Neural progenitor cell (in vitro differentiated cells): ENCODE data around the gene AMY1B. TPM values are rescaled to one million over a fixed set of nuclear protein-coding genes. Genes with fewer than 3 reads are reported as not detected.
"Not testable (repeated sequence)": the region's sequence is repeated elsewhere in the genome, so short reads cannot be mapped to it uniquely, and the experiment has no call there.

ENCODE experiments used
- DNase-seq: peaks from one replicate; pipeline ENCODE4 v3.0.0-alpha.2; 2016; ENCODE audit warnings: low spot score
- H2AFZ ChIP-seq: fragments of 200-600 bp; sonication (generic); replicated peaks from 2 replicates; pipeline ENCODE4 v1.6.1; 2016; ENCODE audit warnings: antibody characterized with exemption
- H3F3A ChIP-seq: fragments of 200-600 bp; sonication (generic); 2 replicates; pipeline ENCODE4 v1.6.1; 2016; ENCODE audit warnings: antibody characterized with exemption, low read depth
- H3K27ac ChIP-seq: fragments of 200-600 bp; sonication (generic); 2 replicates; pipeline ENCODE4 v1.5.1; 2016; ENCODE audit warnings: mild to moderate bottlenecking
- H3K27me3 ChIP-seq: fragments of 200-600 bp; sonication (generic); 2 replicates; pipeline ENCODE4 v1.6.1; 2016; ENCODE audit warnings: mild to moderate bottlenecking, moderate library complexity
- H3K36me3 ChIP-seq: fragments of 200-600 bp; sonication (generic); 2 replicates; pipeline ENCODE4 v1.5.1; 2016
- H3K4me1 ChIP-seq: fragments of 200-600 bp; sonication (generic); 2 replicates; pipeline ENCODE4 v1.6.1; 2016; ENCODE audit warnings: mixed run types
- H3K4me2 ChIP-seq: fragments of 200-600 bp; sonication (generic); 2 replicates; pipeline ENCODE4 v1.6.1; 2016
- H3K4me3 ChIP-seq: fragments of 200-600 bp; sonication (generic); 2 replicates; pipeline ENCODE4 v1.5.1; 2016
- H3K79me2 ChIP-seq: fragments of 200-600 bp; sonication (generic); 2 replicates; pipeline ENCODE4 v1.6.1; 2016; ENCODE audit warnings: low read depth
- H3K9ac ChIP-seq: fragments of 200-600 bp; sonication (generic); 2 replicates; pipeline ENCODE4 v1.6.1; 2016
- H3K9me3 ChIP-seq: fragments of 200-600 bp; sonication (generic); 2 replicates; pipeline ENCODE4 v1.5.1; 2016; ENCODE audit warnings: low read depth
- H4K20me1 ChIP-seq: fragments of 200-600 bp; sonication (generic); 2 replicates; pipeline ENCODE4 v1.6.1; 2016; ENCODE audit warnings: low read depth
- H3K27ac Mint-ChIP-seq: 3 replicates; pipeline ENCODE4 v1.8.0; 2021; ENCODE audit warnings: mixed read lengths
- H3K27me3 Mint-ChIP-seq: 2 replicates; pipeline ENCODE4 v1.8.0; 2022; ENCODE audit warnings: low read depth, mild to moderate bottlenecking, inconsistent platforms, moderate library complexity, mixed read lengths; ENCODE audit not compliant: insufficient read depth
- H3K36me3 Mint-ChIP-seq: 3 replicates; pipeline ENCODE4 v1.8.0; 2021; ENCODE audit warnings: mixed read lengths
- H3K4me1 Mint-ChIP-seq: 3 replicates; pipeline ENCODE4 v1.8.0; 2021; ENCODE audit warnings: mixed read lengths
- H3K4me3 Mint-ChIP-seq: 3 replicates; pipeline ENCODE4 v1.8.0; 2021; ENCODE audit warnings: mild to moderate bottlenecking, moderate library complexity, mixed read lengths
- H3K9me3 Mint-ChIP-seq: 3 replicates; pipeline ENCODE4 v1.8.0; 2020; ENCODE audit warnings: mixed read lengths
- small RNA-seq: library from RNA; depleted of rRNA; stranded (forward); fragments of <200 nt; gene quantifications from one replicate; pipeline ENCODE3, GENCODE V24; 2015
- total RNA-seq: library from RNA; depleted of rRNA; stranded (reverse); fragments of >200 nt; gene quantifications from 2 replicates; pipeline ENCODE4 v1.2.3, GENCODE V29; 2015; ENCODE audit warnings: low replicate concordance

AMY1B gene
- total RNA-seq, 1 donor from 2014 or later: not detected

GRCh38 chr1:103643908-103644307 lies 52.1 kb downstream of the AMY1B start:
- not testable (repeated sequence) for H3K4me1 Mint-ChIP-seq, H3K4me3 Mint-ChIP-seq, H3K79me2 ChIP-seq, H3K4me1 ChIP-seq, H3K36me3 ChIP-seq, H3K9ac ChIP-seq, H3K27ac ChIP-seq, H3K9me3 Mint-ChIP-seq, DNase-seq, H3K4me3 ChIP-seq, H3K27me3 Mint-ChIP-seq, H3K36me3 Mint-ChIP-seq, H3K27ac Mint-ChIP-seq, H2AFZ ChIP-seq, H3K4me2 ChIP-seq, H3K9me3 ChIP-seq, H3F3A ChIP-seq, H3K27me3 ChIP-seq, H4K20me1 ChIP-seq

GRCh38 chr1:103641194-103641593 lies 54.8 kb downstream of the AMY1B start:
- not testable (repeated sequence) for H4K20me1 ChIP-seq

More at GRCh38 chr1:103641194-103641593, 54.8 kb downstream of the AMY1B start:
- H3F3A ChIP-seq, H3K27me3 Mint-ChIP-seq, DNase-seq, H3K9me3 Mint-ChIP-seq, H3K27ac ChIP-seq, H3K27me3 ChIP-seq, H2AFZ ChIP-seq, H3K27ac Mint-ChIP-seq, H3K4me3 ChIP-seq, H3K36me3 Mint-ChIP-seq, H3K4me3 Mint-ChIP-seq, H3K4me1 Mint-ChIP-seq, H3K79me2 ChIP-seq, H3K36me3 ChIP-seq, H3K4me2 ChIP-seq, H3K9ac ChIP-seq, H3K4me1 ChIP-seq, H3K9me3 ChIP-seq: not testable (repeated sequence)

Small RNA genes lying within 50 kb of the gene (small RNA-seq; reads per million reads assigned to genes)
- gene AC105272.1: not detected

Other genes starting within 250 kb of the AMY1B start
- gene RNPC3, start 170.5 kb downstream of the AMY1B start, total RNA-seq: 35.1 and 46.8 TPM in 2 replicates
- 4.9 and 10.0 TPM in 2 replicates for gene AMY2B, start 124.6 kb downstream of the AMY1B start, total RNA-seq
- gene AMY2A, start 78.8 kb downstream of the AMY1B start, total RNA-seq: not detected in 2 replicates
- not detected in 2 replicates for gene AMY1A, start 40.5 kb downstream of the AMY1B start, total RNA-seq
- gene AMY1C, start 53.7 kb upstream of the AMY1B start, total RNA-seq: not detected in 2 replicates